GM12874 (cell line): ENCODE results near the gene MATR3.

Experiments used
- CTCF ChIP-seq: IDR thresholded peaks from 2 replicates; pipeline ENCODE4 v1.5.1; 2011; ENCODE audit warnings: low read depth, mild to moderate bottlenecking, control low read depth, low read length, moderate library complexity; ENCODE audit not compliant: insufficient read depth

Gene MATR3

GRCh38 chr5:139296198-139296597 is 2.7 kb downstream of the MATR3 start:
- no peak for TF ChIP-seq CTCF

- no peak for TF ChIP-seq CTCF
Observed at GRCh38 chr5:139296862-139297326, 3.4 kb downstream of the MATR3 start.

- no peak for TF ChIP-seq CTCF
Observed at GRCh38 chr5:139297439-139298133, 4.0 kb downstream of the MATR3 start.

GRCh38 chr5:139298242-139298641 is 4.7 kb downstream of the MATR3 start:
- no peak for TF ChIP-seq CTCF

- no peak for TF ChIP-seq CTCF
Observed at GRCh38 chr5:139299486-139299885, 5.9 kb downstream of the MATR3 start.

- no peak for TF ChIP-seq CTCF
Observed at GRCh38 chr5:139301808-139302499, 8.4 kb downstream of the MATR3 start.

GRCh38 chr5:139304391-139305324 is 11.1 kb downstream of the MATR3 start:
- no peak for TF ChIP-seq CTCF
